ENCODE measurements around the gene TPST1.
"Not testable (repeated sequence)": the region's sequence is repeated elsewhere in the genome, so short reads cannot be mapped to it uniquely, and the experiment has no call there.

The TPST1 gene

GRCh38 chr7:66187905-66188304, 17.2 kb upstream of the TPST1 start:
- no peak for DNase-seq (ENCODE audit: low read depth in 1 of 2, low spot score in 1 of 2)

DNA sequence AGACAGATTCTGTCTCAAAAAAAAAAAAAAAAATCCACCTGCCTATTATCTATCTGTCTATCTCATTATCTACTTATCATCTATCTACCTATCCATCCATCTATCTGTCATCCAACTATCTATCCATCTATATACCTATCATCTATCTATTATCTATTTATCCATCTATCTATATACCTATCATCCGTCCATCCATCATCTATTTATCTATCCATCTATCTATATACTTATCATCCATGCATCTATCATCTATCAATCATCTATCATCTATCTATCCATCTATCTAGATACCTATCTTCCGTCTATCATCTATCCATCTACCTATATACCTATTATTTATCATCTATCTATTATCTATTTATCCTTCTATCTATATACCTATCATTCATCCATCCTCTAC, 16.5 kb upstream of the TPST1 start:
- no peak for DNase-seq (ENCODE audit: low read depth in 1 of 2, low spot score in 1 of 2)

DNA sequence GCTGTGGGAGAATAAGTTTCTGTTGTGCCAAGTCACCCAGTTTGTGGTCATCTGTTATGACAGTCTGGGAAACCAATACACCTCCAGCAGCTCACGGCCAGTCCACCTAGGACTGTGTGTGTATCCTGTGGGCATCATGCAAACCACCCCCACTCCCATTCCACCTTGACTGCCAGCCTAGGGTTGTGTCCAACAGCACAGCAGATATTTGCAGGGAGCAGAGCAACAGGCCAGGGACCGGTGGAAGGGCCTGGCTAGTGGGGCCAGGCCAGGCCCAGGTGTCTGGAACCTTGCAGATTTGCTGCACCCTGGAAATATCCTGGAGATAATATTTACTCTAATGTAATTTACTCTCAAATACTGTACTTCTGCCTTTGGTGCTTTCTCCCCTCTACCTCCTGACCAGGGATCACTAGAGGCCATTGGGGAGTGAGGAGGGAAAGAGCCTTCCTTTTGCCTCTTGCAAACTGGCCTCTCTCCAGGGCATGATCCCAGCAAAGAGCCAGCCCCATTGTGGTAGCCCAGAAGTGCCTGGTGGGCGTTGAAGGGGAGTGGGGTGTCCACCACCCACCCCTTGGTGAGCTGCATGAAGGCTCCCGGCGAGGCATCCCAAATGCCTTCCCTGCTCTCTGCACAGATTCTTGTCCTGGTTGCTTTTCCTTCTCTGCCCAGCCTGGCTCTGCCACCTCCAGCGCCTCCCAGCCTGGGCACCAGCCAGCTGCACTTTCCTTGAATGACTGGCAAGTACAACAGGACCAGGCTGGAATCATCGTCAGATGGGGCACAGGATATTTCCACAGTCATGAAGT, 15.2 kb upstream of the TPST1 start:
- no peak for DNase-seq (ENCODE audit: low read depth in 1 of 2, low spot score in 1 of 2)

DNA sequence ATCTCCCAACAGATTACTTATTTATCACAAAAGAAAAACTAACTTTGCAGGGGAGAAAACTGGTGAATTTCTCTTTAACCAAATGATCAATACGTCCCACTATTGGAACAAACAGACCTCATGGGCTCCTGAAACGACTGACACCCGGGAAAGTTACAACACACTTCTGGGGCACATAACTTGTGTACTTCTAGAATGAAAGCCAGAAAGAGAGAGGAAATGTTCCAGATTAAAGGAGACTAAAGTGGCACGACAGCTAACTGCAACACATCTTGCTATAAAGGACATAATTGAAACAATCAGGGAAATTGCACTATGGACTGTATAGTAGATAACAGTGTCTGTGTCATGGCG, 14.7 kb upstream of the TPST1 start:
- no peak for DNase-seq (ENCODE audit: low read depth in 1 of 2, low spot score in 1 of 2)

- DNase-seq (ENCODE audit: low read depth in 1 of 2, low spot score in 1 of 2) = no peak
Measured at GRCh38 chr7:66193146-66193725, 11.9 kb upstream of the TPST1 start.

- no peak for DNase-seq (ENCODE audit: low read depth in 1 of 2, low spot score in 1 of 2)
Measured at GRCh38 chr7:66198469-66198868, 6.7 kb upstream of the TPST1 start.

- DNase-seq (ENCODE audit: low read depth in 1 of 2, low spot score in 1 of 2) = no peak
Measured at GRCh38 chr7:66198956-66199355, 6.2 kb upstream of the TPST1 start.

DNA sequence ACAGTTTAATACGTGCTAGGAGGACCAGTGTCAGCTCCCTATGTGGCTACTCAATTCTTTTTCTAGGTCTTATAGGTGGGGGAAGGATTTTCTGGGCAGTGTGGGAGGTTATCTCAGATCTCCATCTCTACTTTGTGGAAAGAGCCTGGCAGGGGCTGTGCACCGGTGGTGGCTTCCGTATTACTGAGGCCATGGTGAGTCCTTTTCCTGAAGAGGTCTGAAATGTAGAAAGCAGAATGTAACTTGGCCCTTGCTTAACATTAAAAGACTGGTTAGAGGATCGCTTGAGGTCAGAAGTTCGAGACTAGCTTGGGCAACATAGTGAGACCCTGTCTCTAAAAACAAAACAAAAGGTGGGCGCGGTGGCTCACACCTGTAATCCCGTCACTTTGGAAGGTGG, 2.7 kb upstream of the TPST1 start:
- no peak for DNase-seq (ENCODE audit: low read depth in 1 of 2, low spot score in 1 of 2)

DNA sequence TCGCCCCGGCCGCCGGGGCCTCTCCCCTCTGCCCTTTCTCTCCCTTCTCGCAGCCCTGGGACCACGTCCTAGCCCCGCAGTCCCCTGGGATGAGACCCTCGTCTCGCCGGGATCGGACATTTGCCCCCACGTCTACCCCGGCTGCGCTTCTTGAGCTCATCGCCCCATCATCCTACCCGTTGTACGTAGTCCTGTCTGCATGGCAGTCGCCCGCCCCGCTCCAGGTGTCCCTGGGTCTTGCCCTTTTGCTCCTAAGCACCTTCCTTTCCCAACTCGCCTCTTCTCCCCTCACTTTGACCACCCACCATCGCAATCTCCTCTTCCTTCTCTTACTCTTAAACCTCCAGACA, 582 bp downstream of the TPST1 start:
- DNase-seq (ENCODE audit: low read depth in 1 of 2, low spot score in 1 of 2) = no peak

DNA sequence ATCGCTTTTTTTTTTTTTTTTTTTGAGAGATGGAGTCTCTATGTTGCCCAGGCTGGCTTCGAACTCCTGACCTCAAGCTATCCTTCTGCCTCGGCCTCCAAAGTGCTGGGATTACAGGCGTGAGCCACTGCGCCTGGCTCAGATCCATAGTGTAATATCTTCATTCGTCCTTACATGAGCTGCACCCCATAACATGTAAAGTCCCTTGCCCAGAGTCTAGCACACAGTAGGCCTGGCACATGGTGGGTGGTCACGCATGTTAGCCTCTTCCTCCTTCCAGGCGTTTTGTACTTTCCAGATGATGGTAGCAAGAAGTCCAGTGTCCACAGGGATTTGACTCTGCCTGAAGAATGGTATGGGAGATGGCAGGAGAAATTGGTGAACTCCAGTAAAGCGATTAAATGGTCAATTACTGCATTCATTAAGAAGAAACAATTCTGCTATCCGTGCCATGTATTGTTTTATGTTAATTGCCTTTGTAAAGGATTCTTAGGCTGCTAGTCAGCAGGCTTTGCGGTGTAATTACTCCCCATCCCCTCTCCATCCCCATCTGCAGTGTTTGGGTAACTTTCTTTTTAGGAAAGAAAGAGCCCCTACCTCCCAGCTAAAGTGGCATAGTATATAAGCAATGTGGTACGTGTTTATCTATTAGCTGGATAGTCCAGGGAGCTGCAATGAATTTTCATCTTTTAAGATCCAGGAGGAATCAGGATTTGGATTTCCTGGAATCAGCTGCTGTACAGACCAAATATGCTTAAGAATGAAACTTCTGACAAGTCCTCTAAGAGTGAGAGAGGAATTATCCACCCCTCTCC, 1.2 kb downstream of the TPST1 start:
- no peak for DNase-seq (ENCODE audit: low read depth in 1 of 2, low spot score in 1 of 2)

DNA sequence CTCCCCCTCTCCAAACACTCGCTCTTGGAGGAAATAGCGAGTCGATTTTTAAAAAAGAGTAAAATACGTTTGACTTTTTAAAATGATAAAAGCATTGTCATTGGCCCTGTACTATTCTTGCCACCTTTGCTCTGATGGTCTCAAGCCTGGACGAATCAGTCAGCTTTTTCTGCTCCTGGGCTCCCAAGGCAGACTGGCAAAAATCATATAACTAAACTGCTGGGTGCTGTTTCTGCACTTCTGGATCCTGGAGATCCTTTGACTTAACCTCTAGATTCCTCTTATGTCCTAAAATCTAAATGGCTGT, 1.8 kb downstream of the TPST1 start:
- no peak for DNase-seq (ENCODE audit: low read depth in 1 of 2, low spot score in 1 of 2)

DNA sequence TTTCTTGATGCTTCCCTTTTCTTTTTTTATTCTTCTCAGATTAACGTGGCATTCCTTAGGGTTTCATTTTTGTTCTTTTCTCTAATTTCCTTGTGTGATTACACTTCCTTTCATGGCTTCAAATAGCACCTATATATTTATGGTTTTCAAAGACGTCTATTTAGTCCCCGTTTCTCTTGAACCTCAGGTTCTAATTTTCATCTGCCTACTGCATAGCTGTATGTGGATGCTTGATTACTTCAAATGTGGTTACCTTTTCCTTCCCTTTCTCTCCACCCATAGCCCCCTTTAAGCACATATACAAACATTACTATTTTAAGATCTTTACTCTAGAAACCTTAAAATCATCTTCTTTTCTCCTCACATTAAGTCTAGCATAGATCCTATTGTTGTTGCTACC, 2.4 kb downstream of the TPST1 start:
- no peak for DNase-seq (ENCODE audit: low read depth in 1 of 2, low spot score in 1 of 2)

- DNase-seq (ENCODE audit: low read depth in 1 of 2, low spot score in 1 of 2) = no peak
Measured at GRCh38 chr7:66211429-66211828, 6.3 kb downstream of the TPST1 start.

DNA sequence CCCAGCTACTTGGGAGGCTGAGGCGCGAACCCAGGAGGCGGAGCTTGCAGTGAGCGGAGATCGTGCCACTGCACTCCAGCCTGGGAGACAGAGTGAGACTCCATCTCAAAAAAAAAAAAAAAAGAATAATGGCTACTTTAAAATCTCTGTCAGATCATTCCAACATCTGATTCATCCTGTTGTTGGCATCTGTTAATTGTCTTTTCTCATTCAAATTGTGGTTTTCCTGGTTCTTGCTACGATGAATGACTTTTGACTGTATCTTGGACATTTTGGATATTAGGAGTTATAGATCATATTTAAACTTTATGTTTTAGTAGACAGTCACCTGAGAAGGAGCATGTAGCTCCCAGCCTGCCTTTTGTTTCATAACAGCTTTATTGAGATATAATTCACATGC, 8.5 kb downstream of the TPST1 start:
- no peak for DNase-seq (ENCODE audit: low read depth in 1 of 2, low spot score in 1 of 2)

GRCh38 chr7:66216687-66217086, 11.6 kb downstream of the TPST1 start:
- no peak for DNase-seq (ENCODE audit: low read depth in 1 of 2, low spot score in 1 of 2)

DNA sequence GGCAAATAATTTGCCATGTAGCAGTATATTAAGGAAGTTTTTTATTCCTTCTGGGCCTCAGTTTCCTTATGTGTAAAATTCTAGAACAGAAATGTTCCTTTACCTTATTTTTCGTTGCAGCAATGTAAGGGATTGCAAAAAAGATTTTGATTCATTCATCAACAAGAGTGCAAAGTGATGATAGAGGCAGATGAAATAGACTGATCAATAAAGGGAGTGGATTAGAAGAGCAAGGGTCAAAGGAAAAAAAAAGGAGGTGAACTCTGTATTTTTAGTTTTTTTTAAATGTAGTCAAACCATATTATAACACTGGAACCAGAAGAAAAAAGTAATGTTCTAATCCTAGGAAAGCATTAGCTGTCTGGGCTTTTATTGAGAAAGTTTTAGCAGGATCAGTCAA, 14.7 kb downstream of the TPST1 start:
- DNase-seq (ENCODE audit: low read depth in 1 of 2, low spot score in 1 of 2) = no peak

GRCh38 chr7:66221442-66221841, 16.3 kb downstream of the TPST1 start:
- DNase-seq (ENCODE audit: low read depth in 1 of 2, low spot score in 1 of 2) = no peak

DNA sequence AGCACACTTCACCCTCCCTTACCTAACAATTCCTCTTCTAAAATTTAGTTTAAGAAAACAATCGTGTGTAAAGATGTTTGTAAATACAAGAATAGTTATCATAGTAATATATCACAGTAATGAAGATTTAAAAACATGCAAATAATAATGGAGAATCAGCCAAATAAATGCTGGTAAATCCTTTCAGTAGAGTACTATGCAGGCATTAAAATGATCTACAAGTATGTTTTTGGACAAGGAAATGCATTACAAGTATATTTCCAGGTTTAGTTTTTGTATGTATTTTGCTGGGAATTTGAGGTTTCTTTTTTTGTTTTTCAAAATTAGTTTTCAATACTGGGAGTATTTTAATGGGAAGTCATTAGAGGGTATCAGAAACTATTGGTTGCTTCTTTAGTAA, 22.7 kb downstream of the TPST1 start:
- no peak for DNase-seq (ENCODE audit: low read depth in 1 of 2, low spot score in 1 of 2)

GRCh38 chr7:66231326-66232216, 26.4 kb downstream of the TPST1 start:
- DNase-seq (ENCODE audit: low read depth in 1 of 2, low spot score in 1 of 2) = not testable (repeated sequence)

GRCh38 chr7:66233638-66234037, 28.5 kb downstream of the TPST1 start:
- DNase-seq (ENCODE audit: low read depth in 1 of 2, low spot score in 1 of 2) = no peak

GRCh38 chr7:66236713-66237303, 31.7 kb downstream of the TPST1 start:
- no peak for DNase-seq (ENCODE audit: low read depth in 1 of 2, low spot score in 1 of 2)

Measured in activated CD4-positive, alpha-beta T cell treated with anti-CD3 and anti-CD28 coated beads, Interleukin-2, amount 50 U/mL, for 24 hours (primary cell).